ENCODE results near the gene ADGRG7.
"Not testable (repeated sequence)": the region's sequence is repeated elsewhere in the genome, so short reads cannot be mapped to it uniquely, and the experiment has no call there.

The ADGRG7 gene

GRCh38 chr3:100570811-100571210, 38.6 kb upstream of the ADGRG7 start:
- TF ChIP-seq CTCF (IDR thresholded peaks at IDR 0.05; ENCODE audit: low read length, missing control alignments): no peak
- no peak overlapping the region for H3K4me3 ChIP-seq (replicated peaks; ENCODE audit: low read depth, low read length)
- DNase-seq (ENCODE audit: low read depth): no peak

- H3K4me3 ChIP-seq (replicated peaks; ENCODE audit: low read depth, low read length): no peak overlapping the region
- TF ChIP-seq CTCF (IDR thresholded peaks at IDR 0.05; ENCODE audit: low read length, missing control alignments): no peak
- DNase-seq (ENCODE audit: low read depth): no peak
Measured at GRCh38 chr3:100574536-100574935, 34.9 kb upstream of the ADGRG7 start.

- H3K4me3 ChIP-seq (replicated peaks; ENCODE audit: low read depth, low read length): no peak overlapping the region
- TF ChIP-seq CTCF (IDR thresholded peaks at IDR 0.05; ENCODE audit: low read length, missing control alignments): no peak
- no peak for DNase-seq (ENCODE audit: low read depth)
Measured at GRCh38 chr3:100575704-100576103, 33.7 kb upstream of the ADGRG7 start.

- no peak for DNase-seq (ENCODE audit: low read depth)
- TF ChIP-seq CTCF (IDR thresholded peaks at IDR 0.05; ENCODE audit: low read length, missing control alignments): peak; percentile 2
- no peak overlapping the region for H3K4me3 ChIP-seq (replicated peaks; ENCODE audit: low read depth, low read length)
Measured at GRCh38 chr3:100577382-100578008, 31.9 kb upstream of the ADGRG7 start.

- DNase-seq (ENCODE audit: low read depth): no peak
- H3K4me3 ChIP-seq (replicated peaks; ENCODE audit: low read depth, low read length): no peak overlapping the region
- TF ChIP-seq CTCF (IDR thresholded peaks at IDR 0.05; ENCODE audit: low read length, missing control alignments): no peak
Measured at GRCh38 chr3:100578646-100579045, 30.8 kb upstream of the ADGRG7 start.

- no peak overlapping the region for H3K4me3 ChIP-seq (replicated peaks; ENCODE audit: low read depth, low read length)
- no peak for TF ChIP-seq CTCF (IDR thresholded peaks at IDR 0.05; ENCODE audit: low read length, missing control alignments)
Measured at GRCh38 chr3:100580147-100580546, 29.3 kb upstream of the ADGRG7 start.

GRCh38 chr3:100581650-100582049, 27.8 kb upstream of the ADGRG7 start:
- no peak for TF ChIP-seq CTCF (IDR thresholded peaks at IDR 0.05; ENCODE audit: low read length, missing control alignments)
- DNase-seq (ENCODE audit: low read depth): no peak
- H3K4me3 ChIP-seq (replicated peaks; ENCODE audit: low read depth, low read length): no peak overlapping the region

More at GRCh38 chr3:100580147-100580546, 29.3 kb upstream of the ADGRG7 start:
- no peak for DNase-seq (ENCODE audit: low read depth)

- DNase-seq (ENCODE audit: low read depth); H3K4me3 ChIP-seq (replicated peaks; ENCODE audit: low read depth, low read length): not testable (repeated sequence)
Measured at GRCh38 chr3:100582157-100582556, 27.2 kb upstream of the ADGRG7 start.

All from fibroblast of pulmonary artery (primary cell).